WERI-Rb-1 (cell line): ENCODE results near the gene PPIL1.

ENCODE experiments used
- DNase-seq: peaks from one replicate; pipeline ENCODE4 v3.0.0-alpha.2; 2020
- H3K27ac ChIP-seq: fragments of 250-450 bp; sonication (Bioruptor Pico); 2 replicates; pipeline ENCODE4 v1.5.1; 2020; ENCODE audit warnings: mild to moderate bottlenecking, moderate library complexity
- H3K27me3 ChIP-seq: fragments of 250-450 bp; sonication (Bioruptor Pico); 2 replicates; pipeline ENCODE4 v1.5.1; 2021; ENCODE audit warnings: mild to moderate bottlenecking, low read depth, moderate library complexity; ENCODE audit not compliant: insufficient read depth, severe bottlenecking
- H3K36me3 ChIP-seq: fragments of 250-450 bp; sonication (Bioruptor Pico); 2 replicates; pipeline ENCODE4 v1.5.1; 2020; ENCODE audit warnings: mild to moderate bottlenecking, moderate library complexity
- H3K4me3 ChIP-seq: 2 replicates; pipeline ENCODE4 v1.5.1; 2011; ENCODE audit warnings: low read depth, mild to moderate bottlenecking, control low read depth, low read length
- H3K9me3 ChIP-seq: fragments of 250-450 bp; sonication (Bioruptor Pico); 2 replicates; pipeline ENCODE4 v1.5.1; 2021; ENCODE audit warnings: mild to moderate bottlenecking, moderate library complexity; ENCODE audit not compliant: severe bottlenecking
- CTCF ChIP-seq: IDR thresholded peaks from 2 replicates; pipeline ENCODE4 v1.5.1; 2011; ENCODE audit warnings: low read depth, mild to moderate bottlenecking, control low read depth, inconsistent platforms, low read length

Gene PPIL1

GRCh38 chr6:36827261-36828079, 47.1 kb downstream of the PPIL1 start:
- H3K9me3 ChIP-seq = peaks cover 3% of the 10 kb centered on the region
- TF ChIP-seq CTCF = no peak
- no peak for DNase-seq
- H3K27me3 ChIP-seq = no peaks in the 10 kb centered on the region
- H3K27ac ChIP-seq = no peak overlapping the region
- H3K36me3 ChIP-seq = no peaks in the 10 kb centered on the region
- H3K4me3 ChIP-seq = no peak overlapping the region

DNA sequence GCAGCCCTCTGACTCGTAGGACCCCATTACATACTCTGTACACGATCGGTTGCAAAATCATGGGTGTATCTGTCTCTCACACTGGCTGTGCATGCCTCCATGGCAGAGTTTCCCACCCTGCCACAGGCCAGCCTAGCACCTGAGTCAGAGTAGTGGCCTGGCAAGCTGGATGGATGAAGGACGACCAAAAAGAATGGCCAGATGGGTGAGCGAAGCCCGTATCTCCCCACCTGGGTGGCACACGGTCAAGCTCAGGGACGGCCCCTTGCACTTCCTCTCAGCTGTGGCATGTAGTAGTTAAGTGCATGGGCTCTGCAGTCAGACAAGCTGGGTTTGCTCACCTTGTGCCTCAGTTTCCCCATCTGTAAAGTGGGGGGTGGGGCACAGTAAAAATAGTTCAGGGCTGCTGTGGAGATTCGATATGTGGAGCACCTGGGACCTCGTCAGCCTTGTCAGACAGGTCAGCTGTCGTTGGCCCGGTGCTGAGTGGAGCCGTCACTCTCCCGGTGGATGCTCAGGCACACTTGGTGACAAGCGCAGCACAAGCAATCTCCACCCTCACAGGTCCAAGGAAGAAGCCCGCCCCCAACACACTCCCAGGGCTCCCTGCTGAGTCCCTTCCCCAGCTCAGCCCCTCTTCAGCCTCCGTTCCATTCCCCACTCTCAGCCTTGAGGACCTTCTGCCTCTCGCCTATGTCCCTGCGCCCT, 47.9 kb downstream of the PPIL1 start:
- no peaks in the 10 kb centered on the region for H3K9me3 ChIP-seq
- H3K27me3 ChIP-seq = no peaks in the 10 kb centered on the region
- H3K27ac ChIP-seq = no peak overlapping the region
- no peak overlapping the region for H3K4me3 ChIP-seq
- no peak for TF ChIP-seq CTCF
- DNase-seq = no peak
- no peaks in the 10 kb centered on the region for H3K36me3 ChIP-seq

DNA sequence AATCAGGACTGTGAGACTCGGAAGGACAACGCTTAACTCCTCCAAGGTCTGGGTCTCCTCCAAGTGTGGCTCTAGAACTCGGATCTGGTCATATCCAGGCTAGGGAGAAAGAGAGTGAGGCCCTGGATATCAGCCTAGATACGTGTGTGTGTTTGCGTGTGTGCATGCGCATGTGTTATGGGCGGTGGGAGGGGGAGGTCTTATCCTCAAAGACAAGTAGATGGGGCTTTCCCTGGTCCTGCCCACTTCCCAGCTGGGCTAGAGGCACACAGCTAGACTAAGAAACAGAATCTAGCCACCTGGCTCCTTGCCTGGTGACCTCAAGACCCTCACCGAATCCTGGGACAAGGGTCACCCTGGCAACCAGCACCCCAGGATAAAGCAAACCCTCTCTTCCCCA, 48.6 kb downstream of the PPIL1 start:
- no peak for DNase-seq
- TF ChIP-seq CTCF = no peak
- H3K4me3 ChIP-seq = no peak overlapping the region

DNA sequence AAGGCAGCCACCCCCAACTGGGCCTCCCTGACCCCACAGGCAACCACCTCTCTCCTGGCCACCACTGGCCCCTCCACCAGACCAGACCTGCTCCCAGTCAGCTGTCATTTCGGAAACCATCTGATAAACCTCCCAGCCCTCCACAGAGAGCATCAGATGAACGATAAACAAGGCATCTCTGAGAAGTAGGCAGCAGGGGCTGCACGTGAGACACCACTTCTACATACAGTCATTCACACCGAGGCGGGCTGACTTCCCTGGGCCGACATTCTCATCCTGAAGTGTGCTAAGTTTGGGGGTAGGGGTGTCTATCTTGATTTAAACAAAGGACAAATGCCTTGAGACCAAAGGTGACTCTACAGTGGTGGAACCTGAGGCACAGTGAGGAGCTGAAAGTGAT, 49.2 kb downstream of the PPIL1 start:
- no peak for DNase-seq
- no peaks in the 10 kb centered on the region for H3K36me3 ChIP-seq

More for the DNA sequence above, 48.6 kb downstream of the PPIL1 start:
- H3K36me3 ChIP-seq = no peaks in the 10 kb centered on the region
- no peaks in the 10 kb centered on the region for H3K27me3 ChIP-seq
- H3K9me3 ChIP-seq = no peaks in the 10 kb centered on the region
- H3K27ac ChIP-seq = no peak overlapping the region

GRCh38 chr6:36824253-36824652, 50.4 kb downstream of the PPIL1 start:
- Histone ChIP-seq H3K4me3 (no peak overlapping the region), H3K27ac (no peak overlapping the region), H3K9me3 (no peaks in the 10 kb centered on the region), H3K27me3 (no peaks in the 10 kb centered on the region), H3K36me3 (no peaks in the 10 kb centered on the region)
- DNase-seq = no peak
- no peak for TF ChIP-seq CTCF

More for the DNA sequence above, 49.2 kb downstream of the PPIL1 start:
- H3K4me3 ChIP-seq = no peak overlapping the region
- no peak overlapping the region for H3K27ac ChIP-seq
- no peaks in the 10 kb centered on the region for H3K27me3 ChIP-seq
- TF ChIP-seq CTCF = no peak
- no peaks in the 10 kb centered on the region for H3K9me3 ChIP-seq
